Transverse colon (tissue), 4 donors: Measurements from ENCODE around the gene ARHGAP42. TPM values are rescaled to one million over a fixed set of nuclear protein-coding genes. Genes with fewer than 3 reads are reported as not detected.

Experiments used
- DNase-seq: peaks from one replicate; pipeline ENCODE4 v3.0.0-alpha.2; 2019
- H3K27ac ChIP-seq, 4 donors: fragments of 200-600 bp; sonication (generic); 2 replicates each; pipeline ENCODE4 v1.5.1; 2016 to 2018; ENCODE audit warnings: inconsistent platforms in 4 of 4
- H3K27me3 ChIP-seq: fragments of 200-600 bp; sonication (generic); 2 replicates; pipeline ENCODE4 v1.5.1; 2017; ENCODE audit warnings: inconsistent platforms
- H3K36me3 ChIP-seq, 4 donors: fragments of 200-600 bp; sonication (generic); 2 replicates each; pipeline ENCODE4 v1.5.1; 2017 to 2019; ENCODE audit warnings: inconsistent platforms in 4 of 4
- H3K4me1 ChIP-seq, 4 donors: fragments of 200-600 bp; sonication (generic); 2 replicates each; pipeline ENCODE4 v1.5.1; 2017 to 2020; ENCODE audit warnings: inconsistent platforms in 4 of 4
- H3K4me3 ChIP-seq, 4 donors: fragments of 200-600 bp; sonication (generic); 1 replicate in 1 of 4; 2 replicates in 3 of 4; pipeline versions ENCODE4 v1.5.1 to v1.6.1; 2017 to 2019; ENCODE audit warnings: inconsistent platforms in 4 of 4
- H3K9me3 ChIP-seq, 2 donors: fragments of 200-600 bp; sonication (generic); 2 replicates each; pipeline ENCODE4 v1.5.1; 2017 to 2019; ENCODE audit warnings: inconsistent platforms in 2 of 2
- CTCF ChIP-seq, 5 experiments: fragments of 200-600 bp in 3 of 5; fragments of 450-650 bp in 2 of 5; sonication (generic) in 3 of 5; IDR thresholded peaks; 1 replicate in 2 of 5; 2 replicates in 3 of 5; pipeline ENCODE4 v1.5.1; 2016 to 2017; ENCODE audit warnings: antibody characterized with exemption in 5 of 5, inconsistent platforms in 3 of 5, mild to moderate bottlenecking in 2 of 5, moderate library complexity in 1 of 5
- EP300 ChIP-seq: sonication (generic); formaldehyde crosslinking; IDR thresholded peaks from one replicate; pipeline ENCODE4 v1.6.1; 2017; ENCODE audit warnings: antibody characterized with exemption, low read depth
- POLR2A ChIP-seq: fragments of 450-650 bp; IDR thresholded peaks from one replicate; pipeline ENCODE4 v1.6.1; 2016; ENCODE audit warnings: antibody characterized with exemption, mild to moderate bottlenecking, moderate library complexity
- POLR2AphosphoS5 ChIP-seq, 3 donors: sonication (generic); formaldehyde crosslinking; IDR thresholded peaks; one replicate each; pipeline ENCODE4 v1.6.1; 2016; ENCODE audit warnings: antibody characterized with exemption in 3 of 3
- WGBS, 2 donors: methylation state at CpG; one replicate each; pipeline ENCODE4 v1.1.5; 2018; ENCODE audit warnings: low coverage in 1 of 2; 5-methylcytosine and 5-hydroxymethylcytosine counted together
- in situ Hi-C, 4 donors: fragments of 200-750 bp; cut with MboI; loops; one replicate each; pipeline versions ENCODE4 v1.15.0 to v1.15.1; 2017; ENCODE audit warnings: low sequenced_read_pairs in 3 of 4, low pct_ligation_motif_present in 1 of 4, low pct_unique_long_range_greater_than_20kb in 1 of 4
- intact Hi-C: fragments of 100-400 bp; cut with DNase I; formaldehyde crosslinking; loops from one replicate; pipeline ENCODE4 v1.15.1; 2023; ENCODE audit warnings: low total_unique reads
- total RNA-seq, 4 donors: library from RNA; depleted of rRNA; stranded (reverse); fragments of >200 nt; gene quantifications; one replicate each; pipeline ENCODE4 v1.1.0, GENCODE V29; 2016

ARHGAP42 gene
- total RNA-seq, 4 donors from 2014 or later = 33.3 to 62.5 (median 40.9) TPM

GRCh38 chr11:100780470-100780869 lies 93.4 kb downstream of the ARHGAP42 start:
- Histone ChIP-seq H3K9me3 (no peaks in the 10 kb centered on the region), H3K27me3 (no peaks in the 10 kb centered on the region), H3K4me1 (peaks cover 3 to 52% (median 27%) of the 10 kb centered on the region in 4 donors), H3K36me3 (no peaks in the 10 kb centered on the region), H3K27ac (no peak overlapping the region), H3K4me3 (no peak overlapping the region)
- WGBS, 2 donors = 91 to 95% methylated on average over 8 of the region's 8 CpGs
- intact Hi-C loops = no loop called here
- TF ChIP-seq EP300 (no peak), POLR2A (no peak), POLR2AphosphoS5 (IDR thresholded peaks at IDR 0.05) (no peak), CTCF (IDR thresholded peaks at IDR 0.05) (no peak)
- in situ Hi-C loops = no loop called here
- no peak for DNase-seq

GRCh38 chr11:100785148-100785983 lies 98.3 kb downstream of the ARHGAP42 start:
- DNase-seq = no peak
- Histone ChIP-seq H3K27me3 (no peaks in the 10 kb centered on the region), H3K36me3 (no peaks in the 10 kb centered on the region), H3K4me3 (no peak overlapping the region), H3K27ac (peak overlapping the region; percentile 15 to 63 (median 28)), H3K4me1 (peaks cover 3 to 36% (median 20%) of the 10 kb centered on the region in 4 donors), H3K9me3 (no peaks in the 10 kb centered on the region)
- in situ Hi-C loops = no loop called here
- TF ChIP-seq POLR2AphosphoS5 (IDR thresholded peaks at IDR 0.05) = no peak
- TF ChIP-seq POLR2A = no peak
- no peak for TF ChIP-seq EP300
- TF ChIP-seq CTCF (IDR thresholded peaks at IDR 0.05) = no peak
- intact Hi-C loops = no loop called here
- 62 to 79% methylated on average over 3 to 5 of the region's 5 CpGs for WGBS, 2 donors

GRCh38 chr11:100788561-100789295 lies 101.6 kb downstream of the ARHGAP42 start:
- Histone ChIP-seq H3K9me3 (no peaks in the 10 kb centered on the region), H3K27me3 (no peaks in the 10 kb centered on the region), H3K4me1 (peaks cover 3 to 27% (median 18%) of the 10 kb centered on the region in 4 donors), H3K27ac (no peak overlapping the region), H3K4me3 (no peak overlapping the region), H3K36me3 (no peaks in the 10 kb centered on the region)
- intact Hi-C loops = no loop called here
- TF ChIP-seq CTCF (IDR thresholded peaks at IDR 0.05) (no peak), POLR2AphosphoS5 (IDR thresholded peaks at IDR 0.05) (no peak), POLR2A (no peak), EP300 (no peak)
- in situ Hi-C loops = no loop called here
- WGBS, 2 donors = 50% methylated on average over 1 of the region's 1 CpG
- DNase-seq = no peak

GRCh38 chr11:100789500-100789899 lies 102.4 kb downstream of the ARHGAP42 start:
- Histone ChIP-seq H3K36me3 (no peaks in the 10 kb centered on the region), H3K4me1 (peaks cover 3 to 23% (median 16%) of the 10 kb centered on the region in 4 donors), H3K9me3 (no peaks in the 10 kb centered on the region), H3K27me3 (no peaks in the 10 kb centered on the region), H3K27ac (no peak overlapping the region), H3K4me3 (no peak overlapping the region)
- 64 to 72% methylated on average over 2 to 6 of the region's 6 CpGs for WGBS, 2 donors
- DNase-seq = peak; percentile 47
- intact Hi-C loops (no loop called here), in situ Hi-C loops (no loop called here)
- peak in 1 of 3 donors; percentile 60 for TF ChIP-seq POLR2AphosphoS5 (IDR thresholded peaks at IDR 0.05)
- no peak for TF ChIP-seq CTCF (IDR thresholded peaks at IDR 0.05)
